Adrenal gland (tissue), 5 donors: Measurements from ENCODE around the gene PRPF4.

Experiments
- CTCF ChIP-seq, 6 experiments: fragments of 450-650 bp in 4 of 6; fragments of 200-600 bp in 2 of 6; sonication (generic) in 1 of 6; IDR thresholded peaks; 1 replicate in 5 of 6; 2 replicates in 1 of 6; pipeline versions ENCODE4 v1.5.1 to v1.8.0; 2016 to 2021; ENCODE audit warnings: antibody characterized with exemption in 6 of 6, mild to moderate bottlenecking in 2 of 6, moderate library complexity in 1 of 6
- POLR2A ChIP-seq, 2 donors: fragments of 450-650 bp; IDR thresholded peaks; one replicate each; pipeline ENCODE4 v1.6.1; 2017; ENCODE audit warnings: antibody characterized with exemption in 2 of 2, mild to moderate bottlenecking in 2 of 2, moderate library complexity in 1 of 2
- donor health status: DM: no; HTN: no; CAD: no.

- TF ChIP-seq POLR2A (IDR thresholded peaks at IDR 0.05) = no peak
- no peak for TF ChIP-seq CTCF (IDR thresholded peaks at IDR 0.05)
These were observed 36.5 kb downstream of the PRPF4 start for GRCh38 chr9:113311961-113312360.
